Lung (tissue), 12 donors: ENCODE data around the gene BPIFA3. TPM values are rescaled to one million over a fixed set of nuclear protein-coding genes. Genes with fewer than 3 reads are reported as not detected.

Experiments
- ATAC-seq: fragments of 200-7000 bp; cut with Tn5 transposase; one replicate; pipeline ENCODE4 v1.9.1; 2020; ENCODE audit warnings: moderate number of reproducible peaks; ENCODE audit not compliant: insufficient read depth, low FRiP score
- DNase-seq, 3 donors: peaks; one replicate each; pipeline ENCODE4 v3.0.0-alpha.2; 2013 to 2017
- H3K27ac ChIP-seq, 2 donors: one replicate each; pipeline ENCODE4 v1.5.1; 2013; ENCODE audit warnings: mild to moderate bottlenecking in 2 of 2, moderate library complexity in 2 of 2, control low read depth in 1 of 2, inconsistent platforms in 1 of 2, low read depth in 1 of 2, low read length in 1 of 2
- H3K27me3 ChIP-seq, 3 donors: one replicate each; pipeline ENCODE4 v1.5.1; 2013; ENCODE audit warnings: low read length in 2 of 3; ENCODE audit not compliant: control insufficient read depth in 3 of 3, insufficient read depth in 3 of 3
- H3K36me3 ChIP-seq, 4 donors: one replicate each; pipeline ENCODE4 v1.5.1; 2013; ENCODE audit warnings: low read length in 4 of 4, mild to moderate bottlenecking in 1 of 4, moderate library complexity in 1 of 4; ENCODE audit not compliant: control insufficient read depth in 4 of 4, insufficient read depth in 4 of 4
- H3K4me1 ChIP-seq, 5 donors: one replicate each; pipeline ENCODE4 v1.5.1; 2013; ENCODE audit warnings: low read length in 5 of 5, mild to moderate bottlenecking in 2 of 5, moderate library complexity in 1 of 5; ENCODE audit not compliant: control insufficient read depth in 5 of 5, insufficient read depth in 5 of 5
- H3K4me3 ChIP-seq: one replicate; pipeline ENCODE4 v1.5.1; 2013; ENCODE audit warnings: mild to moderate bottlenecking, control low read depth, moderate library complexity
- H3K9ac ChIP-seq, 2 donors: one replicate each; pipeline ENCODE4 v1.5.1; 2013; ENCODE audit warnings: low read length in 2 of 2, control low read depth in 1 of 2; ENCODE audit not compliant: insufficient read depth in 1 of 2
- H3K9me3 ChIP-seq, 4 donors: one replicate each; pipeline ENCODE4 v1.5.1; 2013; ENCODE audit warnings: low read length in 3 of 4, mild to moderate bottlenecking in 1 of 4, moderate library complexity in 1 of 4; ENCODE audit not compliant: control insufficient read depth in 4 of 4, insufficient read depth in 3 of 4
- WGBS, 2 donors: extraction: QIAGEN DNeasy Blood & Tissue Kit; methylation state at CpG; one replicate each; pipeline ENCODE4 v1.1.7; 2013; 5-methylcytosine and 5-hydroxymethylcytosine counted together
- polyA plus RNA-seq, 2 donors: library from polyadenylated mRNA; stranded (reverse); fragments of 200-250 nt; gene quantifications; one replicate each; pipeline ENCODE4 v1.2.1, GENCODE V29; 2013
- total RNA-seq, 2 donors: library from RNA; depleted of rRNA in 1 of 2; stranded (reverse); fragments of >200 nt in 1 of 2; gene quantifications; one replicate each; pipeline ENCODE4 v1.2.1, GENCODE V29; 2014 to 2021
- TF ChIP-seq, protein P1 (sequence below): IDR thresholded peaks from 2 replicates; pipeline ENCODE4 v1.5.1; 2012; ENCODE audit warnings: mild to moderate bottlenecking; ENCODE audit errors: control extremely low read depth, extremely low read depth
- donor health status: control.
- donor health status: control.
- donor health status: Bipolar disorder and iron deficiency.
- donor health status: healthy.
- donor health status: DM: yes; HTN: yes; CAD: no.

Gene BPIFA3
- total and polyA plus RNA-seq, 4 donors = not detected

DNA sequence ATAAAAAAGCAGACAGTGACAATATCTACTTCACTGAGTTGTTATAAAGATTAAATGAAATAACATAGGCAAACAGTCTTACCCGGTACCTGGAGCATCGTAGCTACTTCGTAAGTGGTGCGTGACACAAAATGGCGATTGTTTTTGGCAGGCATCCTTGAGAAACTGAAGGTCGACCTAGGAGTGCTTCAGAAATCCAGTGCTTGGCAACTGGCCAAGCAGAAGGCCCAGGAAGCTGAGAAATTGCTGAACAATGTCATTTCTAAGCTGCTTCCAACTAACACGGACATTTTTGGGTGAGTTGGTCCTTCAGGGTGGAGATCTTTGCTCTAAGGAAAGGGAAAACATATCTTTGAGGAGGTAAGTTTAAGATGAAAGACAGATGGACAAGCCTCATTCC is 44.4 kb upstream of the BPIFA3 start:
- Histone ChIP-seq H3K4me3 (no peak overlapping the region), H3K9ac (no peak overlapping the region), H3K36me3 (no peaks in the 10 kb centered on the region), H3K4me1 (no peaks in the 10 kb centered on the region), H3K9me3 (peaks cover 0 to 11% (median 1%) of the 10 kb centered on the region in 4 donors), H3K27ac (no peak overlapping the region), H3K27me3 (no peaks in the 10 kb centered on the region)
- 49 to 64% methylated on average over 7 of the region's 7 CpGs for WGBS, 2 donors
- peak in 1 of 3 donors; percentile 15 for DNase-seq
- TF ChIP-seq, protein P1, sequence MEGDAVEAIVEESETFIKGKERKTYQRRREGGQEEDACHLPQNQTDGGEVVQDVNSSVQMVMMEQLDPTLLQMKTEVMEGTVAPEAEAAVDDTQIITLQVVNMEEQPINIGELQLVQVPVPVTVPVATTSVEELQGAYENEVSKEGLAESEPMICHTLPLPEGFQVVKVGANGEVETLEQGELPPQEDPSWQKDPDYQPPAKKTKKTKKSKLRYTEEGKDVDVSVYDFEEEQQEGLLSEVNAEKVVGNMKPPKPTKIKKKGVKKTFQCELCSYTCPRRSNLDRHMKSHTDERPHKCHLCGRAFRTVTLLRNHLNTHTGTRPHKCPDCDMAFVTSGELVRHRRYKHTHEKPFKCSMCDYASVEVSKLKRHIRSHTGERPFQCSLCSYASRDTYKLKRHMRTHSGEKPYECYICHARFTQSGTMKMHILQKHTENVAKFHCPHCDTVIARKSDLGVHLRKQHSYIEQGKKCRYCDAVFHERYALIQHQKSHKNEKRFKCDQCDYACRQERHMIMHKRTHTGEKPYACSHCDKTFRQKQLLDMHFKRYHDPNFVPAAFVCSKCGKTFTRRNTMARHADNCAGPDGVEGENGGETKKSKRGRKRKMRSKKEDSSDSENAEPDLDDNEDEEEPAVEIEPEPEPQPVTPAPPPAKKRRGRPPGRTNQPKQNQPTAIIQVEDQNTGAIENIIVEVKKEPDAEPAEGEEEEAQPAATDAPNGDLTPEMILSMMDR = no peak
- ATAC-seq = no peak

- no peak for ATAC-seq
- Histone ChIP-seq H3K27ac (no peak overlapping the region), H3K27me3 (no peaks in the 10 kb centered on the region), H3K4me3 (no peak overlapping the region), H3K36me3 (no peaks in the 10 kb centered on the region), H3K4me1 (no peaks in the 10 kb centered on the region), H3K9me3 (peaks cover 0 to 3% (median 0%) of the 10 kb centered on the region in 4 donors), H3K9ac (no peak overlapping the region)
- WGBS, 2 donors = 91 to 93% methylated on average over 3 of the region's 3 CpGs
- no peak for DNase-seq
- TF ChIP-seq, protein P1 = no peak
Measured at GRCh38 chr20:33175123-33175522, 42.0 kb upstream of the BPIFA3 start.

- Histone ChIP-seq H3K9ac (no peak overlapping the region), H3K36me3 (no peaks in the 10 kb centered on the region), H3K4me3 (no peak overlapping the region), H3K9me3 (no peaks in the 10 kb centered on the region), H3K27me3 (no peaks in the 10 kb centered on the region), H3K4me1 (no peaks in the 10 kb centered on the region), H3K27ac (no peak overlapping the region)
- 75 to 78% methylated on average over 3 of the region's 3 CpGs for WGBS, 2 donors
- DNase-seq (no peak), ATAC-seq (no peak)
- TF ChIP-seq, protein P1 = no peak
Measured at GRCh38 chr20:33176101-33176500, 41.1 kb upstream of the BPIFA3 start.

GRCh38 chr20:33177866-33178265 is 39.3 kb upstream of the BPIFA3 start:
- TF ChIP-seq, protein P1 = no peak
- Histone ChIP-seq H3K9ac (no peak overlapping the region), H3K36me3 (no peaks in the 10 kb centered on the region), H3K27ac (no peak overlapping the region), H3K27me3 (no peaks in the 10 kb centered on the region), H3K4me1 (no peaks in the 10 kb centered on the region), H3K9me3 (no peaks in the 10 kb centered on the region), H3K4me3 (no peak overlapping the region)
- WGBS, 2 donors = 65 to 82% methylated on average over 9 of the region's 9 CpGs
- DNase-seq (no peak), ATAC-seq (no peak)
